H9 (cell line): ENCODE results near the gene MAP6. TPM values are rescaled to one million over a fixed set of nuclear protein-coding genes. Genes with fewer than 3 reads are reported as not detected.
A peak's percentile ranks its signal among the peaks of the same experiment; 100 is the strongest.

Source experiments
- DNase-seq: peaks from one replicate; pipeline ENCODE4 v3.0.0-alpha.2; 2017
- H2AFZ ChIP-seq: one replicate; pipeline ENCODE4 v1.6.1; 2013; ENCODE audit warnings: mild to moderate bottlenecking, low read length, control low read depth, moderate library complexity
- H2AK5ac ChIP-seq: 2 replicates; pipeline ENCODE4 v1.6.1; 2013; ENCODE audit warnings: low read length, control low read depth, mixed read lengths; ENCODE audit not compliant: insufficient read length
- H2BK120ac ChIP-seq: one replicate; pipeline ENCODE4 v1.6.1; 2013; ENCODE audit warnings: low read depth, mild to moderate bottlenecking, low read length, control low read depth, inconsistent platforms; ENCODE audit not compliant: poor library complexity, severe bottlenecking
- H2BK12ac ChIP-seq: 2 replicates; pipeline ENCODE4 v1.6.1; 2013; ENCODE audit warnings: low read length, control low read depth, mixed read lengths, low read depth; ENCODE audit not compliant: insufficient read length
- H2BK15ac ChIP-seq: 2 replicates; pipeline ENCODE4 v1.6.1; 2013; ENCODE audit warnings: low read depth, low read length, control low read depth
- H2BK20ac ChIP-seq: one replicate; pipeline ENCODE4 v1.6.1; 2013; ENCODE audit warnings: low read depth, mild to moderate bottlenecking, low read length, control low read depth, inconsistent platforms; ENCODE audit not compliant: poor library complexity, severe bottlenecking
- H2BK5ac ChIP-seq: 2 replicates; pipeline ENCODE4 v1.6.1; 2013; ENCODE audit warnings: low read length, control low read depth, mixed read lengths; ENCODE audit not compliant: insufficient read length
- H3K14ac ChIP-seq: 2 replicates; pipeline ENCODE4 v1.6.1; 2013; ENCODE audit warnings: low read length, control low read depth; ENCODE audit not compliant: insufficient read depth
- H3K18ac ChIP-seq: 2 replicates; pipeline ENCODE4 v1.6.1; 2013; ENCODE audit warnings: low read depth, mild to moderate bottlenecking, mixed read lengths, low read length, control low read depth; ENCODE audit not compliant: insufficient read length
- H3K23ac ChIP-seq: 2 replicates; pipeline ENCODE4 v1.6.1; 2013; ENCODE audit warnings: low read length, control low read depth, mixed read lengths, low read depth; ENCODE audit not compliant: insufficient read length
- H3K23me2 ChIP-seq: 2 replicates; pipeline ENCODE4 v1.6.1; 2013; ENCODE audit warnings: low read depth, mild to moderate bottlenecking, mixed read lengths, low read length, control low read depth; ENCODE audit not compliant: insufficient read length, poor library complexity, severe bottlenecking
- H3K27ac ChIP-seq: 2 replicates; pipeline ENCODE4 v1.5.1; 2013; ENCODE audit warnings: low read length, control low read depth, mixed read lengths, low read depth; ENCODE audit not compliant: insufficient read length
- H3K27me3 ChIP-seq: 2 replicates; pipeline ENCODE4 v1.6.1; 2013; ENCODE audit warnings: low read length, control low read depth, inconsistent platforms; ENCODE audit not compliant: insufficient read depth
- H3K4ac ChIP-seq: 2 replicates; pipeline ENCODE4 v1.6.1; 2013; ENCODE audit warnings: low read depth, mild to moderate bottlenecking, control low read depth, inconsistent platforms, low read length, moderate library complexity
- H3K4me1 ChIP-seq: 2 replicates; pipeline ENCODE4 v1.6.1; 2013; ENCODE audit warnings: low read length, control low read depth, inconsistent platforms; ENCODE audit not compliant: insufficient read depth
- H3K4me2 ChIP-seq: 2 replicates; pipeline ENCODE4 v1.6.1; 2013; ENCODE audit warnings: low read length, control low read depth, mixed read lengths; ENCODE audit not compliant: insufficient read length, insufficient read depth
- H3K56ac ChIP-seq: 2 replicates; pipeline ENCODE4 v1.6.1; 2013; ENCODE audit warnings: low read depth, mild to moderate bottlenecking, mixed read lengths, low read length, control low read depth; ENCODE audit not compliant: insufficient read length
- H3K79me1 ChIP-seq: 2 replicates; pipeline ENCODE4 v1.6.1; 2013; ENCODE audit warnings: low read depth, mild to moderate bottlenecking, moderate library complexity, low read length, control low read depth, inconsistent platforms; ENCODE audit not compliant: insufficient read depth, poor library complexity, severe bottlenecking
- H3K79me2 ChIP-seq: 2 replicates; pipeline ENCODE4 v1.6.1; 2013; ENCODE audit warnings: low read length, control low read depth, inconsistent platforms; ENCODE audit not compliant: insufficient read depth
- H3K9ac ChIP-seq: 2 replicates; pipeline ENCODE4 v1.6.1; 2013; ENCODE audit warnings: low read length, control low read depth, mixed read lengths; ENCODE audit not compliant: insufficient read length; ENCODE audit errors: extremely low read depth
- H3K9me3 ChIP-seq: one replicate; pipeline ENCODE4 v1.6.1; 2013; ENCODE audit warnings: low read depth, low read length, inconsistent platforms; ENCODE audit not compliant: control insufficient read depth
- H3T11ph ChIP-seq: one replicate; pipeline ENCODE4 v1.6.1; 2013; ENCODE audit warnings: mild to moderate bottlenecking, low read length, control low read depth, inconsistent platforms
- H4K20me1 ChIP-seq: one replicate; pipeline ENCODE4 v1.6.1; 2013; ENCODE audit not compliant: control insufficient read depth, insufficient read length, insufficient read depth
- H4K5ac ChIP-seq: 2 replicates; pipeline ENCODE4 v1.6.1; 2013; ENCODE audit warnings: low read depth, mild to moderate bottlenecking, mixed read lengths, low read length, control low read depth; ENCODE audit not compliant: insufficient read length
- H4K8ac ChIP-seq: replicated peaks from 2 replicates; pipeline ENCODE4 v1.6.1; 2013; ENCODE audit warnings: low read length, control low read depth, mixed read lengths, low read depth; ENCODE audit not compliant: insufficient read length
- H4K91ac ChIP-seq: 2 replicates; pipeline ENCODE4 v1.6.1; 2013; ENCODE audit warnings: low read depth, mild to moderate bottlenecking, moderate library complexity, mixed read lengths, low read length, control low read depth; ENCODE audit not compliant: insufficient read length
- H3K27ac Mint-ChIP-seq, 3 experiments: 2 replicates in 2 of 3; 3 replicates in 1 of 3; pipeline ENCODE4 v1.8.0; 2020 to 2021; ENCODE audit warnings: mixed read lengths in 3 of 3, mild to moderate bottlenecking in 1 of 3, moderate library complexity in 1 of 3
- H3K27me3 Mint-ChIP-seq: 2 replicates; pipeline ENCODE4 v1.8.0; 2021; ENCODE audit warnings: low read depth, mild to moderate bottlenecking, moderate library complexity, mixed read lengths
- H3K36me3 Mint-ChIP-seq, 3 experiments: 2 replicates in 2 of 3; 3 replicates in 1 of 3; pipeline ENCODE4 v1.8.0; 2020 to 2021; ENCODE audit warnings: low read depth in 3 of 3, mixed read lengths in 3 of 3; ENCODE audit not compliant: insufficient read depth in 1 of 3
- H3K4me1 Mint-ChIP-seq, 2 experiments: 2 replicates each; pipeline ENCODE4 v1.8.0; 2020; ENCODE audit warnings: mixed read lengths in 2 of 2
- H3K4me3 Mint-ChIP-seq, 2 experiments: 2 replicates in 1 of 2; 3 replicates in 1 of 2; pipeline ENCODE4 v1.8.0; 2020 to 2021; ENCODE audit warnings: mild to moderate bottlenecking in 2 of 2, mixed read lengths in 2 of 2, moderate library complexity in 1 of 2
- H3K9me3 Mint-ChIP-seq, 2 experiments: 2 replicates in 1 of 2; 3 replicates in 1 of 2; pipeline ENCODE4 v1.8.0; 2020; ENCODE audit warnings: mild to moderate bottlenecking in 2 of 2, mixed read lengths in 2 of 2, moderate library complexity in 1 of 2
- CTCF ChIP-seq: fragments of 200-600 bp; sonication (generic); conservative IDR thresholded peaks from 3 replicates; pipeline ENCODE4 v1.8.0; 2021; ENCODE audit warnings: antibody characterized with exemption, mild to moderate bottlenecking
- WGBS: extraction: QIAGEN DNeasy Blood & Tissue Kit; methylation state at CpG from one replicate; pipeline ENCODE4 v1.1.7; 2013; ENCODE audit warnings: missing lambda C conversion rate, low lambda C conversion rate, mixed read lengths; ENCODE audit not compliant: insufficient read length; ENCODE audit errors: extremely low coverage; 5-methylcytosine and 5-hydroxymethylcytosine counted together
- total RNA-seq: library from RNA; stranded (reverse); gene quantifications from 2 replicates; pipeline ENCODE4 v1.2.1, GENCODE V29; 2021

The MAP6 gene
- total RNA-seq, 1 experiment from 2014 or later, result 0.77 TPM

GRCh38 chr11:75574698-75575602 lies 93.9 kb downstream of the MAP6 start:
- Mint-ChIP-seq H3K36me3 (peaks cover 23 to 49% (median 42%) of the 10 kb centered on the region in 3 experiments), H3K4me1 (peaks cover 10 to 11% of the 10 kb centered on the region in 2 experiments; a peak in 3 of 4 replicates), H3K27me3 (peaks cover 6% of the 10 kb centered on the region; the same call in 1 of the 2 replicates), H3K27ac (peak overlapping the region; percentile 23 to 84 (median 33); a peak in 3 of 7 replicates), H3K9me3 (no peaks in the 10 kb centered on the region), H3K4me3 (no peak overlapping the region)
- Histone ChIP-seq H3K79me1 (no peaks in the 10 kb centered on the region), H3K4ac (no peak overlapping the region), H3K27ac (no peak overlapping the region), H3K23ac (no peak overlapping the region), H2BK5ac (no peak overlapping the region), H2BK15ac (no peak overlapping the region), H2BK12ac (no peak overlapping the region), H2BK120ac (no peak overlapping the region), H3K9ac (no peak overlapping the region), H3K14ac (no peak overlapping the region), H4K5ac (no peak overlapping the region), H3K4me2 (no peak overlapping the region), H3K9me3 (no peaks in the 10 kb centered on the region), H4K8ac (no peak overlapping the region), H2AK5ac (no peak overlapping the region), H3K4me1 (no peaks in the 10 kb centered on the region), H3K27me3 (no peaks in the 10 kb centered on the region), H2AFZ (no peak overlapping the region), H3T11ph (no peak overlapping the region), H3K56ac (no peak overlapping the region), H3K18ac (no peak overlapping the region), H4K91ac (no peak overlapping the region), H2BK20ac (no peak overlapping the region), H4K20me1 (no peaks in the 10 kb centered on the region), H3K23me2 (no peaks in the 10 kb centered on the region), H3K79me2 (no peaks in the 10 kb centered on the region)
- peak; percentile 41 for DNase-seq
- peak; percentile 44 for TF ChIP-seq CTCF
- WGBS, result no CpG with 5 or more reads among the region's 12 CpGs
